GM20000 (cell line): ENCODE data around the gene PPP2R2B.

Experiments
- DNase-seq: peaks from one replicate; pipeline ENCODE4 v3.0.0; 2012; ENCODE audit warnings: low spot score
- CTCF ChIP-seq: IDR thresholded peaks from 2 replicates; pipeline ENCODE4 v1.5.1; 2012; ENCODE audit warnings: mild to moderate bottlenecking, control low read depth; ENCODE audit errors: extremely low read depth, missing control alignments

Gene PPP2R2B

DNA sequence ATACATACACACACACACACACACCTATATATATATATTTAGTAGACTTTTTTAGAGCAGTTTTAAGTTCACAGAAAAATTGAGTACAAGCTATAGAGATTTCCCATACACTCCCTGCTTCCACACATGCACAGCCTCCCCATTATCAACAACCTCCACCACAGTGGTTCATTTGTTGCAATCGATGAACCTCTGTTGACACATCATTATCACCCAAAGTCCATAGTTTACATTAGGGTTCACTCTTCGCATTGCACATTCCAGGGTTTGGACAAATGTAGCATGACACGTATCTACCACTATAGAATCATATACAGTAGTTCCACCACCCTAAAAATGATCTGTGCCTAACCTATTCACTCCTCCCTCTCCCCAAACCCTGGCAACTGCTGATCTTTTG lies 111.0 kb downstream of the PPP2R2B start:
- TF ChIP-seq CTCF, result no peak
- no peak for DNase-seq

GRCh38 chr5:146766013-146766412 lies 112.5 kb downstream of the PPP2R2B start:
- DNase-seq, result no peak
- no peak for TF ChIP-seq CTCF

DNA sequence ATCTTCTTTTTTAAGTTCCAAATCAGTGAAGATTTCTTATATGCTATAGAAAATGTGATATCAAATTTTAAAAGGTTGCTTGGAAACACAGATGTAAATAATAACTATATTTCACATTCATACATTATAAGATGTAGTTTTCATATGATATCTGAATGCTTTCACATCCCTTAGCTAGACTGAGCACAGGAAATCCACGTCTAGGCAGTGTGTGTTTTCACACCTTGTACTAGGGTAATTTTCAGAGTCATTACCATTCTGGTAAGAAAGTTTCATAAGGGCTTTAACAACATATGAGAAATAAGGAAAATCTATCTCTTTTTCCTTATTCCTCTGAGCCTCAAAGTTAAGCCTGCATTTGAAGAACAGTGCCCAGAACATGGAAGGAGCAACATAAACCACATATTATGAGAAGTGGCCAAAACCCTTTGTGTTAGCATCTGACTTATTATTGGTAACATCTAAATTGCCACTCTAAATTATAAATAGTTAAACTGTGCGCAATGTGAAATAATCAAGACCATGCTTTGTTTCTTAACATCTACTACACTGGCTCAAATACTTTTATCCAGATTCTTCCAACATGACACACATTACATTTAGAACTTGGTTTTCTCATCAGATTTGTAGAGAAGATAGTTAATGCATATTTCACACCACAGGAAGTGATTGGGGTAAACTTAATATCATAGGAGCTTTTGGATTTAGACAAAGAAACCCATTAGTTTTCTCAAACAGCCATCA lies 113.3 kb downstream of the PPP2R2B start:
- TF ChIP-seq CTCF, result no peak

DNA sequence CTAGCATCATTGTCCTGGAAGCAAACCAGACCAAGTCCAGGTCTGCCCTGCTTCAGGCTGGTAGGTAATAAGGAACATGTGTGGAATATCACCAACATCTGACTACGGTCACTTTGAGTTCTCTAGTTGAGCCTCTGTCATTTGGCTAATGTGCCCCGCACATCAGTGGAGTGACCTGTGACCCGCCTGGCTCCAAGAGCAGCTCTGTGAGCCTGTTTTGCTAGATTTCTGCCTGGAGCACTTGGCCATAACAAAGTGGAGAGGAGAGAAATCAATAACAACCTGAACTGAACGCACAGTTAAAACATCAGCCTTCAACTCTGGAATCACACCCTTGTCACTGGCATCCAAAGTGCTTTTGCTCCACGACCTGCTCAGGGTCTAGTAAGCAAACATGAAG lies 115.7 kb downstream of the PPP2R2B start:
- no peak for TF ChIP-seq CTCF
- no peak for DNase-seq

More for the DNA sequence above, 113.3 kb downstream of the PPP2R2B start:
- DNase-seq, result no peak

- DNase-seq, result no peak
- no peak for TF ChIP-seq CTCF
Observed at GRCh38 chr5:146761811-146762210, 116.7 kb downstream of the PPP2R2B start.

GRCh38 chr5:146758938-146759337 lies 119.6 kb downstream of the PPP2R2B start:
- TF ChIP-seq CTCF, result no peak
- no peak for DNase-seq

DNA sequence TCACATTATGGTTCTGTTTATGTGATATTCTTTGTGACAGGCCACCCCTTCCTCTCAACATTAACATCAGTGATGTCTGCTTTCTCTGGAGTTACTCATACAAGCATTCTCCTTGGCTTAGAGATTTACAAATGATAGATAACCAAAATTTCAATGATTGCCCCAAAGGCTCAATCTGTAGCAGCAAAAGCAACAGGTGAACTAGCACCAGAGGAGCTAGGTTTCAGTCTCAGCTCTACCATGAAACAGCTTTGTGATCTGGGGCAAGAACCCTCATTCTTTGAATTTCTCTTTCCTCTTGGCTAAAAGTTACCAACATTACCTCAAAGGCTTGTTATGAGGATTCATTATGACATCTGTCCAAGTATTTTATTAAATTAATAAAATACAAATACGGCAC lies 120.5 kb downstream of the PPP2R2B start:
- DNase-seq, result no peak
- no peak for TF ChIP-seq CTCF
